GM19324 (cell line): ENCODE data around the gene TADA2A.

ENCODE experiments used
- ATAC-seq: cut with Tn5 transposase; IDR thresholded peaks from one replicate; pipeline ENCODE4 v1.9.1; 2021; ENCODE audit warnings: mild to moderate bottlenecking, moderate library complexity; ENCODE audit not compliant: unreplicated experiment, low FRiP score

TADA2A gene

DNA sequence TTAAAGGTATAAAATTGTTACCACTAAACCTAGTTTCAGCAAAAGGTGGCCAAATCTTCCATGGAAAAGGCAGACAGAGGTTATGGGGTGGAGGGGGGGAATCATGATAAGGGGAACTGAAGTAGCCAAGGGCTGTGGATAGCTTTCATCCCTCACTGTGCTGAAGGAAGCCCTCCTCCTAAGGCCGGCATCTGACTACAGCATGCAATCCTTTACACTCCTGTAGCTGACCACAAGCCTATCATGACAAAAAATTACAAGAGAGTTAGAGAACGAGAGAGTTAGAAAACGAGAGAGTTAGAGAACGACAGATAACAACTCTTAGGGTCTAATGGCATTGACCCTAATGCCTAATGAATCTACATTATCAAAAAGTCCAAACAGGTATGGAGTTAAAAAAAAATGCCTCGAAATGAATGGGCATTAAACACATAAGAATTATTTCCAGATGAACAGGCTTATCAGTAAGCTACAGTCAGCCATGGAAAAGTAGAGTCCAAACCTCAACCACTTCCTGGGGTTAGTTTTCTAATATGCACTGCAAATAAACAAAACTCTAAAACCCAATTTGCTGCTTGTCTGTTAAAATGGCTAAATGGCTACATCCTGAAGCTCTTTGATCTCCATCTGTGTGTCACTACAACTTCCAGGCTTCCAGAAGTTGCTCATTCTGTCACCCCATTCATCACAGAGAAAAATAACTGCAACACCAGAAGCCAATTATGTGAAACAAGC, 112.7 kb downstream of the TADA2A start:
- no peak for ATAC-seq

DNA sequence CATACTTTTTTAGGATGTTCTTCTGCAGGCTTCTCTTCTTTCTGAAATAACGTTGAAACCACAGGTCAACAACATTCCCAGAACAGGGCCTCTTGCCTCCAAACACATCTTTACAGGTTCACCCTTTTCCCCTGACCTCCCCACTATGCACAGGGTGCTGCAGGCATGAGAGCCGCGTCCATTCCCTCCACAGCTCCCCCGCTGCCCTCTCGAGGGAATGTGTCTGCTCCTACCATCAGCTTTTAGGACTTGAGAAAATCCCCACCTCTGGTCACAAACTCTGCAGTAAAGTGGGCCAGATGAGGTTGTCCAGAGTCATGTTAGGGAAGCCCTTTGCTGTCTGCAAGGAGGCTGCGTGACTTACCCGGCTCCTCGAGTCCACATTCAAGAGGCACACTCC, 113.5 kb downstream of the TADA2A start:
- ATAC-seq, result no peak

DNA sequence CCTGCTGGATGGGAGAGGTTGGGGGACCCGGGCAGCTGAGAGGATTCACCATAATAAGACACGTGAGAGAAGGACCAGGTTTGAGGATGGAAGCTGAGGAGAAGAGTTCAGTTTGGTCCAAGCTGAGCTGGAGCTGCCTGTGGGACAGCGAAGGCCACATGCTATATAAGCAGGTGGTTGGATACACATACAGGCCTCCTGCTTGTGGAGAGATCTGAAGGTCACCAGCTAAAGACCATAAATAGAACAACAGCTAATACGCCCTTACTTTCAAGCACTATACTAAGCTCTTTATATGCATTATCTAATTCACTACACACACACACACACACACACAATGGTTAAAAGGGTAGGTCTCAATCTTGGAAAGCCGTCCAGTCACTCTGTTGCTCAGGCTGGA, 115.1 kb downstream of the TADA2A start:
- no peak for ATAC-seq

DNA sequence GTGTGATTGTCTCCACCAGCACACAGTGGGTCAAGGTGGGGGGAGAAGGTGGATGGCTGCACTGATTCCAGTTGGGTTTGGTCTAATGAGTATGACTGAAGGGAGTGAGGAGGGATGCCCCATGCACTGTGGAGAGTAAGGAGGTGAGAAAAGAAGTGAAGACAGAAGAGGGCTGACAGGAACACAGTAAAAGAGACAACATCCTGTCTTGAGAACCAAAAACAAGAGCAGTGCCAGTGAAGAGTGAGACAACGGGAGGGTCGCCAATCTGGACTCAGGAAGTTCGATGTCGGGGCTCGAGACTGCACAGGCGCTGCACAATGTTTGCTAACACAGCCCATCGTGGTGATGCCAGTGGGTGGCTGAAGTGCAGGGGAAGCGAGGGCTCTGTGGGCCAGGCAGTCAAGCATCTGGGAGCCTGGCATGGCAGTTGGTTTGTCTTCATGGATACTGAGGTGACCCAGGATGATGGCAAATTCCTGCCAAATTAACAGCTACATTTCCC, 117.1 kb downstream of the TADA2A start:
- ATAC-seq, result no peak

DNA sequence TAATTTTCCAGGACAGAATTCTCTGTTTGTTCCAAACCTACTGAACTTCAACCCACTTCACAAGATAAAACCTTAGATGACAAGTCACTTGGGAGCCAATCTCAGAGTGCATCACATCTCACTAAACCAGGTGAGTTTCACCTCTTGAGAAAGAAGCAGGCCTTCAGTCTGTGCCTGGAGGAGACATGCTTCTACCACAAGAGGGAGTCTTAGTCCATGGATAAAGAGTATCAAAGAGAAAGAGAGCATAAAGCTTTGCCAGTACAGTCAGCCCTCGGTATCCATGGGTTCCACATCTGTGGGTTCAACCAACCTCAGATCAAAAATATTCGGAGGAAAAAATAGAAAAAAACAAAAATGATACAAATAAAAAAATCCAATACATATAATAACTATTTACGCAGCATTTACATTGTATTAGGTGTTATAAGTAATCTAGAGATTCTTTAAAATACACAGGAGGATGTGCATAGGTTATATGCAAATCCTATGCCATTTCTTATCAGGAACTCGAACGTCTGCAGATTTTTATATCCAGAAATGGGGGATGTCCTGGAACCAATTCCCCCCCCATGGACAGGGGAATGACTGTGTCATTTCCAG, 120.7 kb downstream of the TADA2A start:
- ATAC-seq, result no peak
